Measurements from ENCODE around the gene ZNF43. TPM values are rescaled to one million over a fixed set of nuclear protein-coding genes. Genes with fewer than 3 reads are reported as not detected.
A peak's percentile ranks its signal among the peaks of the same experiment; 100 is the strongest.
"Not testable (repeated sequence)": the region's sequence is repeated elsewhere in the genome, so short reads cannot be mapped to it uniquely, and the experiment has no call there.

The ZNF43 gene
- polyA plus RNA-seq, 1 experiment = 6.3 TPM

DNA sequence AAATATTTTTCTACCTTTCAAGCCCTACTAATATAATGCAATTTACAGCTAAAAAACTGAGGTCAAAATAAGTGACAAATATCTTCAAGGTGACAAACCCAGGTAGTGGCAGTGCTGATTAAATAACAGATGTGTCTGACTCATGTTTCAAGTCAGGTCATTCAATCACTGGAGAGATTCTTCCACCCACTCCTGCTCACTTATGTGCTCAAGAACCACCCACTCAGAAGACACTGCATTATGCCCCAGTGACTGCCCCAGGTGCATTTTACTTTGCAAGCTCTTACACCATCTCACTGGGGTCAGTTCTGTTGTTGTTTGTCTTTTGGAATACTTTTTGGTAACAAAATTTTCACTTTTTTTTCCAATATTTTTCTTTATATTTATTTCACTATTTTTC is 70.8 kb downstream of the ZNF43 start:
- DNase-seq (ENCODE audit: low read depth, low spot score) = no peak
- TF ChIP-seq, protein P1, sequence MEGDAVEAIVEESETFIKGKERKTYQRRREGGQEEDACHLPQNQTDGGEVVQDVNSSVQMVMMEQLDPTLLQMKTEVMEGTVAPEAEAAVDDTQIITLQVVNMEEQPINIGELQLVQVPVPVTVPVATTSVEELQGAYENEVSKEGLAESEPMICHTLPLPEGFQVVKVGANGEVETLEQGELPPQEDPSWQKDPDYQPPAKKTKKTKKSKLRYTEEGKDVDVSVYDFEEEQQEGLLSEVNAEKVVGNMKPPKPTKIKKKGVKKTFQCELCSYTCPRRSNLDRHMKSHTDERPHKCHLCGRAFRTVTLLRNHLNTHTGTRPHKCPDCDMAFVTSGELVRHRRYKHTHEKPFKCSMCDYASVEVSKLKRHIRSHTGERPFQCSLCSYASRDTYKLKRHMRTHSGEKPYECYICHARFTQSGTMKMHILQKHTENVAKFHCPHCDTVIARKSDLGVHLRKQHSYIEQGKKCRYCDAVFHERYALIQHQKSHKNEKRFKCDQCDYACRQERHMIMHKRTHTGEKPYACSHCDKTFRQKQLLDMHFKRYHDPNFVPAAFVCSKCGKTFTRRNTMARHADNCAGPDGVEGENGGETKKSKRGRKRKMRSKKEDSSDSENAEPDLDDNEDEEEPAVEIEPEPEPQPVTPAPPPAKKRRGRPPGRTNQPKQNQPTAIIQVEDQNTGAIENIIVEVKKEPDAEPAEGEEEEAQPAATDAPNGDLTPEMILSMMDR (IDR thresholded peaks at IDR 0.05; ENCODE audit: low read depth, low read length) = no peak
- no peak overlapping the region for H3K27ac ChIP-seq (ENCODE audit: low read depth, low read length)
- CTCF ChIA-PET = no interaction called here
- POLR2A ChIA-PET = no interaction called here
- H3K27me3 ChIP-seq (ENCODE audit: control insufficient read depth, insufficient read depth, low read length) = no peaks in the 10 kb centered on the region
- peaks cover 9% of the 10 kb centered on the region for H3K9me3 ChIP-seq (ENCODE audit: control insufficient read depth, insufficient read depth, low read length)
- H3K4me3 ChIP-seq (ENCODE audit: low read depth, low read length) = no peak overlapping the region

DNA sequence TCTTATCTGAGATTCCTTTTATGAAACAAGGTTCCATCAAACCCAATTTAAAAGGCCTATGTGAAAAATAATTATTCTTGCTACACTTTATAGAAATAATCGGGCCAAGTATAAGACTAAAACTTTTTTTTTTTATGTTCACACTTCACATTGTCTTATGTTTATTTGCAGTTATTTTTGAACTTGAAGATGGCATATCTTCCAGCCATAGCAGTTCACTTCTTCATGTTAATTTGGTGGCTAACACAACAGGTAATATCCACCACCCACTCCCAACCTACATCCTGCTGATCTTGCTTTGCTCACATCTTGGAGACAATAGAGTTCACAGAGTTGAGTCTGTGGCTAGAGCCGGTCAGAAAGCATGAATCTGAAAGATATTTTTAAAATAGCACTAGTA is 74.4 kb downstream of the ZNF43 start:
- DNase-seq (ENCODE audit: low read depth, low spot score); POLR2A ChIA-PET; CTCF ChIA-PET: not testable (repeated sequence)

DNA sequence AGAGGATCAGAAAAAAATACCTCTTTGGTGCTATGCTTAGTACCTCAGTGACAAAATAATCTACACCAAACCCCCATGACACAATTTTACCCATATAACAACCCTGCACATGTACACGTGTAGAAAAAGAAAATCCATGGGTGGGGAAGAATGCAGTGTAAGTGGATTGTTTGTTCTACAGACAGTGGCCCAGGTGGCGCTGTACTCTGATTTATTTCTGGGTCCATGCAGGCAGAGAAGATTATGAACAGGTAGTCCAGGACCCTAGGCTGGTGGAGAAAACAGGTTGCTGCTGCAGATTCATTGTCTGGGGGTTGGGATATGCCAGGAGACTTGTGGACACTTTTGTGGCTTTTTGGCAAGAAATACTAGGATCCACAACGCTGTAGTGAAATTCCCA is 77.7 kb downstream of the ZNF43 start:
- no peak for DNase-seq (ENCODE audit: low read depth, low spot score)
- no peaks in the 10 kb centered on the region for H3K27me3 ChIP-seq (ENCODE audit: control insufficient read depth, insufficient read depth, low read length)
- ChIA-PET POLR2A (no interaction called here), CTCF (no interaction called here)
- H3K9me3 ChIP-seq (ENCODE audit: control insufficient read depth, insufficient read depth, low read length) = peaks cover 7% of the 10 kb centered on the region
- peak overlapping the region; percentile 11 for H3K27ac ChIP-seq (ENCODE audit: low read depth, low read length)
- no peak overlapping the region for H3K4me3 ChIP-seq (ENCODE audit: low read depth, low read length)
- TF ChIP-seq, protein P1 (IDR thresholded peaks at IDR 0.05; ENCODE audit: low read depth, low read length) = no peak

More for the DNA sequence above, 74.4 kb downstream of the ZNF43 start:
- not testable (repeated sequence) for H3K27me3 ChIP-seq (ENCODE audit: control insufficient read depth, insufficient read depth, low read length); H3K4me3 ChIP-seq (ENCODE audit: low read depth, low read length); H3K9me3 ChIP-seq (ENCODE audit: control insufficient read depth, insufficient read depth, low read length); H3K27ac ChIP-seq (ENCODE audit: low read depth, low read length)

DNA sequence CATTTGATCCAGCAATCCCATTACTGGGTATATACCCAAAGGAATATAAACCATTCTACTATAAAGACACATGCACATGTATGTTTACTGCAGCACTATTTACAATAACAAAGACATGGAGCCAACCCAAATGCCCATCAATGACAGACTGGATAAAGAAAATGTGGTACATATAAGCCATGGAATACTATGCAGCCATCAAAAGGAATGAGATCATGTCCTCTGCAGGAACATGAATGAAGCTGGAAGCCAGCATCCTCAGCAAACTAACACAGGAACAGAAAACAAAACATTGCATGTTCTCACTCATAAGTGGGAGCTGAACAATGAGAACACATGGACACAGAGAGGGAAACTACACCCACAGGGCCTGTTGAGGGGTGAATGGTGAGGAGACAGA is 80.4 kb downstream of the ZNF43 start:
- POLR2A ChIA-PET; DNase-seq (ENCODE audit: low read depth, low spot score); CTCF ChIA-PET; H3K27ac ChIP-seq (ENCODE audit: low read depth, low read length); H3K27me3 ChIP-seq (ENCODE audit: control insufficient read depth, insufficient read depth, low read length); H3K4me3 ChIP-seq (ENCODE audit: low read depth, low read length): not testable (repeated sequence)
- peaks cover 11% of the 10 kb centered on the region for H3K9me3 ChIP-seq (ENCODE audit: control insufficient read depth, insufficient read depth, low read length)

Other genes starting within 250 kb of the ZNF43 start
- 2.3 and 3.0 TPM in 2 replicates for gene ZNF100, start 68.6 kb downstream of the ZNF43 start, polyA plus RNA-seq (2011; rRNA removed)
- not detected in 2 replicates for gene ZNF208, start 174.8 kb upstream of the ZNF43 start, polyA plus RNA-seq (2011; rRNA removed)
- 0.10 and 0.21 TPM in 2 replicates for gene ZNF257, start 216.3 kb upstream of the ZNF43 start, polyA plus RNA-seq (2011; rRNA removed)